Lower leg skin (tissue), 3 donors: ENCODE measurements around the gene KCNT2.

Experiments
- CTCF ChIP-seq, 3 donors: fragments of 450-650 bp; IDR thresholded peaks; one replicate each; pipeline ENCODE4 v1.5.1; 2016; ENCODE audit warnings: antibody characterized with exemption in 3 of 3, mild to moderate bottlenecking in 3 of 3, moderate library complexity in 2 of 3
- POLR2A ChIP-seq, 2 donors: fragments of 450-650 bp; IDR thresholded peaks; one replicate each; pipeline ENCODE4 v1.6.1; 2016 to 2017; ENCODE audit warnings: antibody characterized with exemption in 2 of 2, mild to moderate bottlenecking in 1 of 2, moderate library complexity in 1 of 2

- TF ChIP-seq POLR2A (IDR thresholded peaks at IDR 0.05) (no peak), CTCF (IDR thresholded peaks at IDR 0.05) (no peak)
These were observed 427.2 kb downstream of the KCNT2 start for GRCh38 chr1:196180847-196181593.
